RWPE2 (cell line): Measurements from ENCODE around the gene CTSS.

Experiments
- ATAC-seq: fragments of 200-7000 bp; cut with Tn5 transposase; 3 replicates; pipeline ENCODE4 v1.9.1; 2021; ENCODE audit warnings: low read depth
- DNase-seq: peaks from one replicate; pipeline ENCODE4 v3.0.0-alpha.2; 2020; ENCODE audit warnings: low spot score
- H3K27ac ChIP-seq: fragments of 450-650 bp; 2 replicates; pipeline ENCODE4 v1.5.1; 2017; ENCODE audit warnings: mild to moderate bottlenecking; ENCODE audit not compliant: poor library complexity, severe bottlenecking
- H3K27me3 ChIP-seq: fragments of 250-450 bp; sonication (Bioruptor Pico); 2 replicates; pipeline ENCODE4 v1.5.1; 2021; ENCODE audit warnings: mild to moderate bottlenecking, moderate library complexity; ENCODE audit not compliant: insufficient read depth, poor library complexity, severe bottlenecking
- H3K36me3 ChIP-seq: fragments of 250-450 bp; sonication (Bioruptor Pico); 2 replicates; pipeline ENCODE4 v1.5.1; 2020; ENCODE audit warnings: low read depth, mild to moderate bottlenecking, moderate library complexity
- H3K4me1 ChIP-seq: fragments of 250-450 bp; sonication (Bioruptor Pico); 2 replicates; pipeline ENCODE4 v1.5.1; 2021; ENCODE audit warnings: mild to moderate bottlenecking, moderate library complexity; ENCODE audit not compliant: insufficient read depth, poor library complexity, severe bottlenecking
- H3K4me3 ChIP-seq: fragments of 250-450 bp; sonication (Bioruptor Pico); 2 replicates; pipeline ENCODE4 v1.5.1; 2021; ENCODE audit warnings: mild to moderate bottlenecking, moderate library complexity; ENCODE audit not compliant: severe bottlenecking
- H3K9me3 ChIP-seq: fragments of 250-450 bp; sonication (Bioruptor Pico); 2 replicates; pipeline ENCODE4 v1.5.1; 2021; ENCODE audit warnings: mild to moderate bottlenecking, moderate library complexity; ENCODE audit not compliant: severe bottlenecking
- CTCF ChIP-seq: fragments of 450-650 bp; IDR thresholded peaks from one replicate; pipeline ENCODE4 v1.5.1; 2017; ENCODE audit warnings: mild to moderate bottlenecking, moderate library complexity; ENCODE audit not compliant: poor library complexity, severe bottlenecking

The CTSS gene

GRCh38 chr1:150791585-150791984, 26.0 kb upstream of the CTSS start:
- H3K36me3 ChIP-seq, result no peaks in the 10 kb centered on the region

GRCh38 chr1:150789396-150789795, 23.8 kb upstream of the CTSS start:
- DNase-seq (no peak), ATAC-seq (no peak)
- no peaks in the 10 kb centered on the region for H3K36me3 ChIP-seq
- H3K4me1 ChIP-seq, result no peaks in the 10 kb centered on the region
- H3K4me3 ChIP-seq, result no peak overlapping the region
- no peak for TF ChIP-seq CTCF
- no peak overlapping the region for H3K27ac ChIP-seq
- no peaks in the 10 kb centered on the region for H3K9me3 ChIP-seq
- no peaks in the 10 kb centered on the region for H3K27me3 ChIP-seq

More at GRCh38 chr1:150791585-150791984, 26.0 kb upstream of the CTSS start:
- no peaks in the 10 kb centered on the region for H3K27me3 ChIP-seq
- TF ChIP-seq CTCF, result no peak
- no peaks in the 10 kb centered on the region for H3K9me3 ChIP-seq
- H3K4me3 ChIP-seq, result no peak overlapping the region
- no peak overlapping the region for H3K27ac ChIP-seq
- H3K4me1 ChIP-seq, result no peaks in the 10 kb centered on the region
- ATAC-seq, result no peak
- no peak for DNase-seq

DNA sequence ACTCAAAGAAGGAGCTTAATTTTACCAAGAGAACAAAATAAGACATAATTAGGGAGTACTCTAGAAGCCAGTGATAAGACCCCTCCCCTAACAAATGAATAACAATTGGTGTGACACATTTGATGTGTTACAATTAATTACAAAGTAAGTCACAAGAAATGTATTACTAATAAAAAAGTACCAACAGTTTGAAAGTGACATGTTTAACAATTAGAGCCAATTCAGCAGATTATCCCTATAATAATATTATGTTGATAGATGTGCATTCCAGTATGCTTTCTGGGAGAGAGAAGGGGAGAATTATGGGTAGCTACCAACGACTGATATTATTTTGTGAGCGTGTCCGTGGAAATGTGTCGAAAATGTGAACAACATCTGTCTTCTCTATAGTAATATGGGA, 23.4 kb upstream of the CTSS start:
- no peak for TF ChIP-seq CTCF
- Histone ChIP-seq H3K4me1 (no peaks in the 10 kb centered on the region), H3K9me3 (no peaks in the 10 kb centered on the region), H3K36me3 (no peaks in the 10 kb centered on the region), H3K27me3 (no peaks in the 10 kb centered on the region), H3K4me3 (no peak overlapping the region), H3K27ac (no peak overlapping the region)
- DNase-seq (no peak), ATAC-seq (no peak)

- DNase-seq, result no peak
- Histone ChIP-seq H3K27me3 (no peaks in the 10 kb centered on the region), H3K36me3 (no peaks in the 10 kb centered on the region), H3K4me1 (no peaks in the 10 kb centered on the region), H3K27ac (no peak overlapping the region), H3K9me3 (no peaks in the 10 kb centered on the region), H3K4me3 (no peak overlapping the region)
- ATAC-seq, result no peak
- no peak for TF ChIP-seq CTCF
Observed at GRCh38 chr1:150787455-150787854, 21.9 kb upstream of the CTSS start.

- H3K4me3 ChIP-seq, result no peak overlapping the region
- DNase-seq, result no peak
Observed at GRCh38 chr1:150780510-150780909, 14.9 kb upstream of the CTSS start.

More at GRCh38 chr1:150780510-150780909, 14.9 kb upstream of the CTSS start:
- TF ChIP-seq CTCF, result no peak
- Histone ChIP-seq H3K9me3 (no peaks in the 10 kb centered on the region), H3K36me3 (no peaks in the 10 kb centered on the region), H3K4me1 (no peaks in the 10 kb centered on the region), H3K27me3 (no peaks in the 10 kb centered on the region), H3K27ac (no peak overlapping the region)
- ATAC-seq, result no peak
